Memory B cell (primary cell): ENCODE measurements around the gene SH3GL3.

Experiments used
- ATAC-seq: fragments of 150-1000 bp; cut with Tn5 transposase; 2 replicates; pipeline ENCODE4 v1.10.0; 2021; ENCODE audit warnings: low read depth, mild to moderate bottlenecking, moderate library complexity
- DNase-seq, 2 donors: peaks; one replicate each; pipeline ENCODE4 v3.0.0; 2022; ENCODE audit warnings: low spot score in 2 of 2
- H3K27ac Mint-ChIP-seq: one replicate; pipeline ENCODE4 v1.8.0; 2022; ENCODE audit warnings: mild to moderate bottlenecking, moderate library complexity, mixed read lengths
- H3K27me3 Mint-ChIP-seq: one replicate; pipeline ENCODE4 v1.8.0; 2022; ENCODE audit warnings: mixed read lengths
- H3K36me3 Mint-ChIP-seq: one replicate; pipeline ENCODE4 v1.8.0; 2022; ENCODE audit warnings: mild to moderate bottlenecking, mixed read lengths
- H3K4me1 Mint-ChIP-seq: one replicate; pipeline ENCODE4 v1.8.0; 2022; ENCODE audit warnings: mixed read lengths
- H3K4me3 Mint-ChIP-seq: one replicate; pipeline ENCODE4 v1.8.0; 2022; ENCODE audit warnings: mild to moderate bottlenecking, moderate library complexity, mixed read lengths
- H3K9me3 Mint-ChIP-seq: one replicate; pipeline ENCODE4 v1.8.0; 2022; ENCODE audit warnings: mixed read lengths

The SH3GL3 gene

GRCh38 chr15:83476066-83476465 lies 28.9 kb downstream of the SH3GL3 start:
- Mint-ChIP-seq H3K36me3 (no peaks in the 10 kb centered on the region), H3K27me3 (peaks cover 4% of the 10 kb centered on the region), H3K4me3 (no peak overlapping the region), H3K4me1 (no peaks in the 10 kb centered on the region), H3K27ac (no peak overlapping the region), H3K9me3 (no peaks in the 10 kb centered on the region)
- DNase-seq: no peak
- ATAC-seq: no peak

GRCh38 chr15:83476708-83477107 lies 29.6 kb downstream of the SH3GL3 start:
- H3K36me3 Mint-ChIP-seq: no peaks in the 10 kb centered on the region
- DNase-seq (no peak), ATAC-seq (no peak)
- no peaks in the 10 kb centered on the region for H3K9me3 Mint-ChIP-seq
- H3K4me3 Mint-ChIP-seq: no peak overlapping the region
- no peaks in the 10 kb centered on the region for H3K4me1 Mint-ChIP-seq
- peaks cover 4% of the 10 kb centered on the region for H3K27me3 Mint-ChIP-seq
- no peak overlapping the region for H3K27ac Mint-ChIP-seq

GRCh38 chr15:83477172-83477807 lies 30.1 kb downstream of the SH3GL3 start:
- no peak for ATAC-seq
- no peak overlapping the region for H3K4me3 Mint-ChIP-seq
- no peaks in the 10 kb centered on the region for H3K36me3 Mint-ChIP-seq
- H3K4me1 Mint-ChIP-seq: no peaks in the 10 kb centered on the region
- no peaks in the 10 kb centered on the region for H3K9me3 Mint-ChIP-seq
- no peak for DNase-seq
- no peak overlapping the region for H3K27ac Mint-ChIP-seq
- peaks cover 4% of the 10 kb centered on the region for H3K27me3 Mint-ChIP-seq

- ATAC-seq: no peak
- peaks cover 2% of the 10 kb centered on the region for H3K9me3 Mint-ChIP-seq
Observed at GRCh38 chr15:83477808-83478537, 30.8 kb downstream of the SH3GL3 start.

GRCh38 chr15:83483612-83484011 lies 36.5 kb downstream of the SH3GL3 start:
- ATAC-seq: no peak
- no peaks in the 10 kb centered on the region for H3K4me1 Mint-ChIP-seq
- peaks cover 14% of the 10 kb centered on the region for H3K9me3 Mint-ChIP-seq
- no peaks in the 10 kb centered on the region for H3K36me3 Mint-ChIP-seq
- no peak for DNase-seq
- H3K27me3 Mint-ChIP-seq: peaks cover 2% of the 10 kb centered on the region
- no peak overlapping the region for H3K27ac Mint-ChIP-seq
- H3K4me3 Mint-ChIP-seq: no peak overlapping the region

More at GRCh38 chr15:83477808-83478537, 30.8 kb downstream of the SH3GL3 start:
- Mint-ChIP-seq H3K4me1 (no peaks in the 10 kb centered on the region), H3K27ac (no peak overlapping the region), H3K4me3 (no peak overlapping the region), H3K36me3 (no peaks in the 10 kb centered on the region), H3K27me3 (peaks cover 4% of the 10 kb centered on the region)
- DNase-seq: no peak

DNA sequence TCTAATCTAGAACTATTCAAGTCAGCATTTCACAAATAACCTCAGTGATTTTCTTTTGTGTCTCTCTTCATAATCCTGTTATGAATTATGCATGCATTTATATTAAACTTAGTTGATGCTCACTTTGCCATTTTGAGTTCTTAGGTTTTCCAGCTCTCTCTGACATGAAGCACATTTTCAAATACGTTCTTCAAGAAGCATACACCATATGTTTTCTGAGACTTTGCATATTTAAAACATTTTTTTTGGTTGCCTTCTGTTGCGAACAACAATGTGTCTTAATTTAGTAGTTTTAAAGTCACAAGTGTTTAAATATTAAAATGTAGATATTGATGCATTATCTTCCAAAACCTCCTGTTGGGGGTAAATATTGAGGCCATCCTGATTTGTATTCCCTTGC lies 37.5 kb downstream of the SH3GL3 start:
- Mint-ChIP-seq H3K4me3 (no peak overlapping the region), H3K9me3 (peaks cover 14% of the 10 kb centered on the region), H3K27me3 (no peaks in the 10 kb centered on the region), H3K4me1 (no peaks in the 10 kb centered on the region), H3K27ac (no peak overlapping the region), H3K36me3 (no peaks in the 10 kb centered on the region)
- no peak for ATAC-seq
- no peak for DNase-seq

DNA sequence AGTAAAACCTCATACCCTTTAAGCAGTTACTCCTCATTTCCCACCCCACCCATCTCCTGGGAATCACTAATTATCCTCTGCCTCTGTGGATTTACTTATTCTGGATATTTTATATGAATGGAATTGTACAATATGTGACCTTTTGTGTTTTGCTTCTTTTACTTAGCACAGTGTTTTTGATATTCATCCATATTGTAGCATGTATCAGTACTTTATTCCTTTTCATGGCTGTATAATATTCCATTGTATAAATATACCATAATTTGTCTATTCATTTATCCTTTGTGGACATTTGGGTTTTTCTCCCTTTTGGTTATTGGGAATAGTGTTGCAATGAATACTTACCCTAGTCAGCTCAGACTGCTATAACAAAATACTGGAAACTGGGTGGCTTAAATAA lies 39.2 kb downstream of the SH3GL3 start:
- Mint-ChIP-seq H3K27me3 (no peaks in the 10 kb centered on the region), H3K27ac (no peak overlapping the region), H3K9me3 (peaks cover 14% of the 10 kb centered on the region), H3K36me3 (no peaks in the 10 kb centered on the region), H3K4me1 (no peaks in the 10 kb centered on the region), H3K4me3 (no peak overlapping the region)
- ATAC-seq (no peak), DNase-seq (no peak)

GRCh38 chr15:83487519-83487918 lies 40.4 kb downstream of the SH3GL3 start:
- no peak for ATAC-seq
- H3K4me3 Mint-ChIP-seq: no peak overlapping the region
- no peak for DNase-seq
- peaks cover 14% of the 10 kb centered on the region for H3K9me3 Mint-ChIP-seq
- H3K27me3 Mint-ChIP-seq: no peaks in the 10 kb centered on the region
- no peaks in the 10 kb centered on the region for H3K36me3 Mint-ChIP-seq
- H3K4me1 Mint-ChIP-seq: no peaks in the 10 kb centered on the region
- no peak overlapping the region for H3K27ac Mint-ChIP-seq

GRCh38 chr15:83489690-83490089 lies 42.5 kb downstream of the SH3GL3 start:
- H3K27me3 Mint-ChIP-seq: no peaks in the 10 kb centered on the region
- ATAC-seq (no peak), DNase-seq (no peak)
- peaks cover 8% of the 10 kb centered on the region for H3K9me3 Mint-ChIP-seq
- H3K4me1 Mint-ChIP-seq: no peaks in the 10 kb centered on the region
- no peak overlapping the region for H3K27ac Mint-ChIP-seq
- H3K4me3 Mint-ChIP-seq: no peak overlapping the region
- no peaks in the 10 kb centered on the region for H3K36me3 Mint-ChIP-seq

DNA sequence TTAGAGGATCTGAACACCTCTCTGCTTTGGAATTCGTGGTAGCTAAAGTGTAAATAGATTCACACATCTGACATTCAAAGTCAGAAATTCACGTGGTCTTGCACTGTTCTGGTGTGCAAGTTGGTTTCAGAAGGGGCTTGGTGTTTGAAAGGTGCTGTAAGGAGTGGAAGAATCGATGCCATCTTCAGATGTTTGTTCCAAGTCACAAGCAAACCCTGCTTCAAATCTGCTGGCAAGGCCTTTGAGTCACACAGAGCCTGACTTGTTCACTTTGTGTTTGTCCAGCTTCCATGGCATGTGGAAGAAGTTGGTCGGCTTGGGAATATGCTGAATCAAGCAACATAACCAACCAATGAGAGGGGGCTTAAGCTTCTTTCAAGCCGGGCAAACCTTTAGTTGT lies 44.3 kb downstream of the SH3GL3 start:
- Mint-ChIP-seq H3K4me1 (no peaks in the 10 kb centered on the region), H3K36me3 (no peaks in the 10 kb centered on the region), H3K27me3 (no peaks in the 10 kb centered on the region), H3K4me3 (no peak overlapping the region), H3K27ac (no peak overlapping the region), H3K9me3 (peaks cover 6% of the 10 kb centered on the region)
- DNase-seq (no peak), ATAC-seq (no peak)

- Mint-ChIP-seq H3K36me3 (no peaks in the 10 kb centered on the region), H3K4me1 (no peaks in the 10 kb centered on the region), H3K4me3 (no peak overlapping the region), H3K27me3 (no peaks in the 10 kb centered on the region), H3K27ac (no peak overlapping the region), H3K9me3 (peaks cover 11% of the 10 kb centered on the region)
- no peak for DNase-seq
- no peak for ATAC-seq
Observed at GRCh38 chr15:83496766-83497165, 49.6 kb downstream of the SH3GL3 start.

GRCh38 chr15:83498374-83498773 lies 51.2 kb downstream of the SH3GL3 start:
- DNase-seq (no peak), ATAC-seq (no peak)
- Mint-ChIP-seq H3K27ac (no peak overlapping the region), H3K4me3 (no peak overlapping the region), H3K27me3 (no peaks in the 10 kb centered on the region), H3K9me3 (peaks cover 11% of the 10 kb centered on the region), H3K4me1 (no peaks in the 10 kb centered on the region), H3K36me3 (no peaks in the 10 kb centered on the region)

DNA sequence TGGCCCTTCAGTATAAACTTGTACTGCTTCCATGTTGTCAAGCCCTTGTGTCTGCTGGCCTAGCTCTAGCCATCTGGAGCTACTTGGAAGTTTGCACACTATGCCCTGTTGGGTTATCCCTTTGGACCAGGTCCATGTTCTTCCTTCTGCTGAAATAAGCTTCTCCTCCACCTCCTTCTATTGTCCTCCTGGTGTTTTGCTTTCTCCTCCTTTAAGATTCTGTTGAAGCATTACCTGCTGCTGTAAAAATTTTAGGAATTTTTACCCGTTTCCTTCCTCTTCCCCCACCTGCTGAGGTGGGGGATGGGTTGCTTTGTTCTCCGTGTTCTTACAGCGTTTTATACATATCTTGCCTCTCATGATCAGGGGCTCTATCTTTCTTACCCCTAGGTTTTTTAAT lies 51.7 kb downstream of the SH3GL3 start:
- H3K27me3 Mint-ChIP-seq: no peaks in the 10 kb centered on the region
- no peak overlapping the region for H3K27ac Mint-ChIP-seq
- DNase-seq (no peak), ATAC-seq (no peak)
- H3K4me1 Mint-ChIP-seq: no peaks in the 10 kb centered on the region
- no peaks in the 10 kb centered on the region for H3K36me3 Mint-ChIP-seq
- peaks cover 11% of the 10 kb centered on the region for H3K9me3 Mint-ChIP-seq
- H3K4me3 Mint-ChIP-seq: no peak overlapping the region

DNA sequence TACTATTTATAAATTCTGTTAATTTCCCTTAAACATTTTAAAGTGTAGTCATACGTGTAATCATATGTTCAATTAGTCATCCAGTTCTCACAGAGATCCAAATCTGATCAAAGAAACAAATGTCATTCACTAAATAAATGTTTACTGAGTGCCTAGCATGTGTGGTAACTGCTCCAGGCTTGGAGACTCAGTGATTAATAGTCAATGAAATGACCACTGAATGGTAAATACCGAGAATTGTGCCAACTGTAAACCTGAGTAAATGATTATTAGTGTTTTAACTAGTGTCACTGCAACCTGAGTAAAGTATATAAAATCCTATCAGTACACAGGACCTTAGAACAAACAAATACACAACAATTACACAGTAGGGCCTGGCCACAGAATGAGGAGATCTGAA lies 52.3 kb downstream of the SH3GL3 start:
- no peaks in the 10 kb centered on the region for H3K27me3 Mint-ChIP-seq
- H3K9me3 Mint-ChIP-seq: peaks cover 11% of the 10 kb centered on the region
- ATAC-seq (no peak), DNase-seq (no peak)
- no peak overlapping the region for H3K4me3 Mint-ChIP-seq
- no peaks in the 10 kb centered on the region for H3K4me1 Mint-ChIP-seq
- no peaks in the 10 kb centered on the region for H3K36me3 Mint-ChIP-seq
- no peak overlapping the region for H3K27ac Mint-ChIP-seq
